DOHH2 (cell line): ENCODE data around the gene MOB1B.
"Not testable (repeated sequence)": the region's sequence is repeated elsewhere in the genome, so short reads cannot be mapped to it uniquely, and the experiment has no call there.

Source experiments
- H3F3A ChIP-seq: fragments of 200-600 bp; sonication (generic), shearing (Covaris generic); 2 replicates; pipeline ENCODE4 v1.6.0; 2016; ENCODE audit warnings: antibody characterized with exemption, mild to moderate bottlenecking; ENCODE audit not compliant: control insufficient read depth, insufficient read depth
- H3K27ac ChIP-seq: fragments of 200-600 bp; sonication (generic); 2 replicates; pipeline ENCODE4 v1.5.1; 2014; ENCODE audit warnings: low read depth, mild to moderate bottlenecking, low read length, moderate library complexity
- H3K27me3 ChIP-seq: fragments of 200-600 bp; sonication (generic); 2 replicates; pipeline ENCODE4 v1.6.1; 2014; ENCODE audit warnings: mild to moderate bottlenecking, low read length, mixed read lengths; ENCODE audit not compliant: control insufficient read depth
- H3K36me3 ChIP-seq: fragments of 200-600 bp; sonication (generic); 2 replicates; pipeline ENCODE4 v1.6.1; 2014; ENCODE audit warnings: mild to moderate bottlenecking, low read length, moderate library complexity, mixed read lengths; ENCODE audit not compliant: control insufficient read depth
- H3K4me1 ChIP-seq: fragments of 200-600 bp; sonication (generic); 2 replicates; pipeline ENCODE4 v1.6.1; 2014; ENCODE audit warnings: mild to moderate bottlenecking, low read length, mixed read lengths; ENCODE audit not compliant: control insufficient read depth
- H3K4me2 ChIP-seq: fragments of 200-600 bp; sonication (generic); 2 replicates; pipeline ENCODE4 v1.6.0; 2014; ENCODE audit warnings: mild to moderate bottlenecking, low read length, moderate library complexity
- H3K4me3 ChIP-seq: fragments of 200-600 bp; sonication (generic); 2 replicates; pipeline ENCODE4 v1.5.1; 2014; ENCODE audit warnings: mild to moderate bottlenecking, low read length, mixed read lengths
- H3K79me2 ChIP-seq: fragments of 200-600 bp; sonication (generic); 2 replicates; pipeline ENCODE4 v1.6.1; 2014; ENCODE audit warnings: mild to moderate bottlenecking, low read length, mixed read lengths; ENCODE audit not compliant: control insufficient read depth
- H3K9me2 ChIP-seq: fragments of 200-600 bp; sonication (generic); replicated peaks from 2 replicates; pipeline ENCODE4 v1.6.1; 2014; ENCODE audit warnings: mild to moderate bottlenecking, low read length, mixed read lengths; ENCODE audit not compliant: control insufficient read depth
- H3K9me3 ChIP-seq: fragments of 200-600 bp; sonication (generic); 2 replicates; pipeline ENCODE4 v1.6.1; 2014; ENCODE audit warnings: antibody characterized with exemption, low read length, mixed read lengths; ENCODE audit not compliant: control insufficient read depth, insufficient read depth
- H4K20me1 ChIP-seq: fragments of 200-600 bp; sonication (generic); 2 replicates; pipeline ENCODE4 v1.6.0; 2014; ENCODE audit warnings: low read depth, mild to moderate bottlenecking, antibody characterized with exemption, low read length, moderate library complexity; ENCODE audit not compliant: control insufficient read depth, insufficient read depth
- CTCF ChIP-seq: fragments of 200-600 bp; sonication (generic); IDR thresholded peaks from one replicate; pipeline ENCODE4 v1.5.1; 2014; ENCODE audit warnings: antibody characterized with exemption, mild to moderate bottlenecking, low read depth, low read length; ENCODE audit not compliant: poor library complexity, severe bottlenecking
- EZH2phosphoT487 ChIP-seq: fragments of 200-600 bp; sonication (generic); IDR thresholded peaks from 2 replicates; pipeline ENCODE4 v1.6.1; 2017; ENCODE audit warnings: borderline replicate concordance, mild to moderate bottlenecking, antibody characterized with exemption, low read length, moderate library complexity, mixed read lengths

Gene MOB1B

GRCh38 chr4:71004281-71004851 is 102.2 kb downstream of the MOB1B start:
- H3K36me3 ChIP-seq, result peaks cover 88% of the 10 kb centered on the region
- H3K27me3 ChIP-seq, result no peaks in the 10 kb centered on the region
- H3K4me1 ChIP-seq, result peaks cover 84% of the 10 kb centered on the region
- no peaks in the 10 kb centered on the region for H3K9me3 ChIP-seq
- H3K4me3 ChIP-seq, result peak overlapping the region; percentile 13
- H3F3A ChIP-seq, result peaks cover 29% of the 10 kb centered on the region
- H3K27ac ChIP-seq, result peak overlapping the region; percentile 13
- no peaks in the 10 kb centered on the region for H3K9me2 ChIP-seq
- H4K20me1 ChIP-seq, result peaks cover 21% of the 10 kb centered on the region
- peak overlapping the region; percentile 52 for H3K4me2 ChIP-seq
- H3K79me2 ChIP-seq, result peaks cover 100% of the 10 kb centered on the region
- TF ChIP-seq EZH2phosphoT487 (no peak), CTCF (no peak)

- H3K79me2 ChIP-seq, result peaks cover 100% of the 10 kb centered on the region
- peaks cover 90% of the 10 kb centered on the region for H3K4me1 ChIP-seq
- not testable (repeated sequence) for H3K27me3 ChIP-seq, H3K9me2 ChIP-seq, H3K27ac ChIP-seq, H3K9me3 ChIP-seq
- H4K20me1 ChIP-seq, result peaks cover 21% of the 10 kb centered on the region
- H3K36me3 ChIP-seq, result peaks cover 88% of the 10 kb centered on the region
- H3F3A ChIP-seq, result peaks cover 34% of the 10 kb centered on the region
- H3K4me3 ChIP-seq, result peak overlapping the region; percentile 17; the same call in 1 of the 2 replicates
- H3K4me2 ChIP-seq, result peak overlapping the region; percentile 52
These were observed 102.9 kb downstream of the MOB1B start for GRCh38 chr4:71005025-71005424.

GRCh38 chr4:71006203-71006907 is 104.2 kb downstream of the MOB1B start:
- no peak overlapping the region for H3K4me3 ChIP-seq
- H3K27ac ChIP-seq, result peak overlapping the region; percentile 8; the same call in 1 of the 2 replicates

GRCh38 chr4:71008196-71008595 is 106.0 kb downstream of the MOB1B start:
- peaks cover 96% of the 10 kb centered on the region for H3K79me2 ChIP-seq
- TF ChIP-seq EZH2phosphoT487, result no peak
- TF ChIP-seq CTCF, result no peak
- no peaks in the 10 kb centered on the region for H3K9me2 ChIP-seq
- 0 out of 2 replicates have a peak overlapping the region, but pooled peaks have one; percentile 11 for H3K4me2 ChIP-seq
- H3F3A ChIP-seq, result peaks cover 35% of the 10 kb centered on the region
- peaks cover 13% of the 10 kb centered on the region for H4K20me1 ChIP-seq
- H3K27me3 ChIP-seq, result no peaks in the 10 kb centered on the region
- H3K36me3 ChIP-seq, result peaks cover 93% of the 10 kb centered on the region
- H3K4me3 ChIP-seq, result no peak overlapping the region
- peak overlapping the region; percentile 19; the same call in 1 of the 2 replicates for H3K27ac ChIP-seq
- peaks cover 64% of the 10 kb centered on the region for H3K4me1 ChIP-seq
- H3K9me3 ChIP-seq, result peaks cover 2% of the 10 kb centered on the region; the same call in 1 of the 2 replicates

More at GRCh38 chr4:71006203-71006907, 104.2 kb downstream of the MOB1B start:
- Histone ChIP-seq H3K4me1 (peaks cover 82% of the 10 kb centered on the region), H4K20me1 (peaks cover 16% of the 10 kb centered on the region), H3K36me3 (peaks cover 90% of the 10 kb centered on the region), H3F3A (peaks cover 34% of the 10 kb centered on the region), H3K79me2 (peaks cover 99% of the 10 kb centered on the region), H3K9me2 (no peaks in the 10 kb centered on the region), H3K27me3 (no peaks in the 10 kb centered on the region), H3K9me3 (peaks cover 2% of the 10 kb centered on the region; the same call in 1 of the 2 replicates), H3K4me2 (0 out of 2 replicates have a peak overlapping the region, but pooled peaks have one; percentile 2)
- TF ChIP-seq EZH2phosphoT487, result no peak
